Vagina (tissue), 2 donors: ENCODE results near the gene PKD1L1.

Source experiments
- CTCF ChIP-seq, 3 experiments: fragments of 450-650 bp in 2 of 3; fragments of 200-600 bp in 1 of 3; sonication (generic) in 1 of 3; IDR thresholded peaks; one replicate each; pipeline ENCODE4 v1.5.1; 2017 to 2019; ENCODE audit warnings: antibody characterized with exemption in 3 of 3, mild to moderate bottlenecking in 2 of 3, moderate library complexity in 2 of 3
- POLR2A ChIP-seq, 2 donors: fragments of 450-650 bp; IDR thresholded peaks; one replicate each; pipeline ENCODE4 v1.6.1; 2017; ENCODE audit warnings: antibody characterized with exemption in 2 of 2, mild to moderate bottlenecking in 2 of 2, moderate library complexity in 2 of 2

GRCh38 chr7:47807756-47808155 is 140.5 kb downstream of the PKD1L1 start:
- TF ChIP-seq POLR2A (IDR thresholded peaks at IDR 0.05), result no peak
- TF ChIP-seq CTCF (IDR thresholded peaks at IDR 0.05), result no peak
